C4-2B (cell line): ENCODE data around the gene TEX101.

ENCODE experiments used
- H3K27ac ChIP-seq: fragments of 450-650 bp; 2 replicates; pipeline ENCODE4 v1.5.1; 2017
- ZFX ChIP-seq: fragments of 450-650 bp; IDR thresholded peaks from 2 replicates; pipeline ENCODE4 v1.6.1; 2017
- TF ChIP-seq, protein P1 (sequence below): fragments of 450-650 bp; conservative IDR thresholded peaks from 2 replicates; pipeline ENCODE4 v1.5.1; 2017; ENCODE audit warnings: mild to moderate bottlenecking

Gene TEX101

DNA sequence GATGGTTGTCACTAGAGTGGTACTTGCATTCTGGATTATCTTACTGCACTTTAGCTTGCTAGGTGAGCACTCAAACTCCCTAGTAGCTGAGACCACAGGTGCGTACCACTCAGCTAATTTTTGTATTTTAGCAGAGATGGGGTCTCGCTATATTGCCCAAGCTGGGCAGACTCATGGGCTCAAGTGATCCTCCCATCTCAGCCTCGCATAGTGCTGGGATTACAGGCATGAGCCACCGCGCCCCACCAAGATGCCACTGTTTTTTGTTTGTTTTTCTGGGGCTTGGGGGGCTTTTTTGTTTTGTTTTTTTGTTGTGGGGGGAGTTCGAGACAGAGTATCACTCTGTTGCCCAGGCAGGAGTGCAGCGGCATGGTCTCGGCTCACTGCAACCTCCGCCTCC is 33.0 kb downstream of the TEX101 start:
- TF ChIP-seq, protein P1, sequence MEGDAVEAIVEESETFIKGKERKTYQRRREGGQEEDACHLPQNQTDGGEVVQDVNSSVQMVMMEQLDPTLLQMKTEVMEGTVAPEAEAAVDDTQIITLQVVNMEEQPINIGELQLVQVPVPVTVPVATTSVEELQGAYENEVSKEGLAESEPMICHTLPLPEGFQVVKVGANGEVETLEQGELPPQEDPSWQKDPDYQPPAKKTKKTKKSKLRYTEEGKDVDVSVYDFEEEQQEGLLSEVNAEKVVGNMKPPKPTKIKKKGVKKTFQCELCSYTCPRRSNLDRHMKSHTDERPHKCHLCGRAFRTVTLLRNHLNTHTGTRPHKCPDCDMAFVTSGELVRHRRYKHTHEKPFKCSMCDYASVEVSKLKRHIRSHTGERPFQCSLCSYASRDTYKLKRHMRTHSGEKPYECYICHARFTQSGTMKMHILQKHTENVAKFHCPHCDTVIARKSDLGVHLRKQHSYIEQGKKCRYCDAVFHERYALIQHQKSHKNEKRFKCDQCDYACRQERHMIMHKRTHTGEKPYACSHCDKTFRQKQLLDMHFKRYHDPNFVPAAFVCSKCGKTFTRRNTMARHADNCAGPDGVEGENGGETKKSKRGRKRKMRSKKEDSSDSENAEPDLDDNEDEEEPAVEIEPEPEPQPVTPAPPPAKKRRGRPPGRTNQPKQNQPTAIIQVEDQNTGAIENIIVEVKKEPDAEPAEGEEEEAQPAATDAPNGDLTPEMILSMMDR = no peak
- TF ChIP-seq ZFX = no peak

GRCh38 chr19:43450545-43450997 is 35.9 kb downstream of the TEX101 start:
- no peak overlapping the region for H3K27ac ChIP-seq
- TF ChIP-seq ZFX = no peak
- TF ChIP-seq, protein P1 = no peak

More for the DNA sequence above, 33.0 kb downstream of the TEX101 start:
- no peak overlapping the region for H3K27ac ChIP-seq

DNA sequence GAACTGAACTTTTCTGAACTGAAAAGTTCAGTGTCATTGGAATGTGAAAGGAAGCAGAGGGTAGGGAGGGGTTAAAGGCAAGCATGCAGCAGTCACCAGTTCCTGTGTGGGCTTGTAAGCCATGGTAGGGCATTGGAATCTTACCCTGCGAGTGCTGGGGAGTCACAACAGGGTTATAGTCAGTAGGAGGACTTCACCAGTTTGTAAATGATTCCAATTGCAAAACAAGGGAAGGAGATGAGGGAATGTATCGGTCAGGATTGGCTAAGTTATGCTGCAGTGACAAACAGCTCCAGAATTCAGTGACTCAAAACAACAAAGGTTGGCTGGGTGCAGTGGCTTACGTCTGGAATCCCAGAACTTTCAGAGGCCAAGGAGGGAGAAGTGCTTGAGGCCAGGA is 37.9 kb downstream of the TEX101 start:
- TF ChIP-seq, protein P1 = no peak
- TF ChIP-seq ZFX = no peak
- no peak overlapping the region for H3K27ac ChIP-seq

GRCh38 chr19:43454031-43454430 is 39.3 kb downstream of the TEX101 start:
- peak overlapping the region; percentile 84 for H3K27ac ChIP-seq
- TF ChIP-seq, protein P1 = no peak
- TF ChIP-seq ZFX = no peak

GRCh38 chr19:43455321-43456113 is 40.8 kb downstream of the TEX101 start:
- TF ChIP-seq, protein P1 = no peak
- no peak for TF ChIP-seq ZFX
- H3K27ac ChIP-seq = peak overlapping the region; percentile 84

DNA sequence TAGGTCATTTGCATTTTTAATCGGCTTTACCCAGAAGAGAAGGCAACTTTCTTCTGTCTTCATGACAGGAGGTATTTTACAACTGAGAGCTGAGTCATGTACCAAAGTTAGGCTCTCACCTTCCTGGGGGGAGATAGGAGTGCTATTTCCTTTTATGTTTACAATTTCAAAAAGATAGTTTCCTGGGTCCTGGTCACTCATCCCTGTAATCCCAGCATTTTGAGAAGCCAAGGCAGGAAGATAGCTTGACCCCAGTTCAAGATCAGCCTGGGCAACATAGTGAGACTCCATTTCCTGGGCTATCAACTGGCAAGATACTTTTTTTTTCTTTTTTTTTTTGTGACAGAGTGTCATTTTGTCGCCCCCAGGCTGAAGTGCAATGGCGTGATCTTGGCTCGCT is 43.1 kb downstream of the TEX101 start:
- TF ChIP-seq ZFX = no peak
- TF ChIP-seq, protein P1 = no peak
- H3K27ac ChIP-seq = no peak overlapping the region

- no peak for TF ChIP-seq ZFX
- TF ChIP-seq, protein P1 = no peak
- no peak overlapping the region for H3K27ac ChIP-seq
Observed at GRCh38 chr19:43460362-43461016, 45.8 kb downstream of the TEX101 start.
